Small intestine (tissue), 16 donors: Measurements from ENCODE around the gene GRIN3A. TPM values are rescaled to one million over a fixed set of nuclear protein-coding genes. Genes with fewer than 3 reads are reported as not detected.

ENCODE experiments used
- DNase-seq, 2 donors: peaks; one replicate each; pipeline versions ENCODE4 v3.0.0 to v3.0.0-alpha.2; 2013
- FAIRE-seq: peaks from 2 replicates; lab custom pipeline; 2012; peaks lifted over from hg19 to GRCh38; lab: Jason Lieb, UNC
- H3K27ac ChIP-seq, 3 donors: one replicate each; pipeline ENCODE4 v1.5.1; 2013; ENCODE audit warnings: low read length in 2 of 3, mild to moderate bottlenecking in 2 of 3, control low read depth in 1 of 3, inconsistent platforms in 1 of 3, low read depth in 1 of 3, moderate library complexity in 1 of 3
- H3K27me3 ChIP-seq, 3 donors: one replicate each; pipeline ENCODE4 v1.6.1; 2013; ENCODE audit warnings: low read length in 3 of 3, inconsistent platforms in 1 of 3; ENCODE audit not compliant: control insufficient read depth in 3 of 3, insufficient read depth in 3 of 3
- H3K36me3 ChIP-seq, 3 donors: one replicate each; pipeline ENCODE4 v1.6.1; 2013; ENCODE audit warnings: low read length in 3 of 3, inconsistent platforms in 1 of 3, low read depth in 1 of 3, mild to moderate bottlenecking in 1 of 3, moderate library complexity in 1 of 3; ENCODE audit not compliant: control insufficient read depth in 3 of 3, insufficient read depth in 2 of 3
- H3K4me1 ChIP-seq, 3 donors: one replicate each; pipeline ENCODE4 v1.6.1; 2013; ENCODE audit warnings: low read length in 2 of 3, inconsistent platforms in 1 of 3, low read depth in 1 of 3, mild to moderate bottlenecking in 1 of 3, moderate library complexity in 1 of 3; ENCODE audit not compliant: control insufficient read depth in 3 of 3, insufficient read depth in 2 of 3
- H3K4me3 ChIP-seq, 3 donors: one replicate each; pipeline ENCODE4 v1.5.1; 2013; ENCODE audit warnings: low read length in 3 of 3, control low read depth in 1 of 3, inconsistent platforms in 1 of 3, low read depth in 1 of 3, mild to moderate bottlenecking in 1 of 3, moderate library complexity in 1 of 3
- H3K9me3 ChIP-seq, 2 donors: one replicate each; pipeline ENCODE4 v1.6.1; 2013; ENCODE audit warnings: low read depth in 1 of 2, low read length in 1 of 2; ENCODE audit not compliant: control insufficient read depth in 2 of 2, insufficient read depth in 1 of 2
- WGBS, 3 donors: extraction: QIAGEN DNeasy Blood & Tissue Kit; methylation state at CpG; one replicate each; pipeline ENCODE4 v1.1.7; 2013; 5-methylcytosine and 5-hydroxymethylcytosine counted together
- long read RNA-seq, 10 donors: transcript quantifications; one replicate each; lab custom pipeline, GENCODE V29; 2026
- polyA plus RNA-seq, 4 donors: library from polyadenylated mRNA; stranded (reverse) in 3 of 4; unstranded in 1 of 4; fragments of 200-250 nt in 3 of 4; fragments of 120-200 nt in 1 of 4; gene quantifications; one replicate each; pipeline versions ENCODE4 v1.2.1 to v1.2.3, GENCODE V29; 2013
- donor health status: healthy with polysubstance abuse.
- donor health status: control.
- donor health status: control.
- donor health status: Bipolar disorder and iron deficiency.
- donor health status: healthy.

The GRIN3A gene
- under 1 TPM in 2 of 4 donors, not detected in 2; 0.15 to 0.36 TPM for polyA plus RNA-seq
- long read RNA-seq, donor 1 = 0 reads
- long read RNA-seq, donor 2 = 0 reads
- long read RNA-seq, donor 3 = 0 reads
- long read RNA-seq, donor 4 = 0 reads
- long read RNA-seq, donor 5 = 0 reads
- long read RNA-seq, donor 6 = 0 reads
- long read RNA-seq, donor 7 = 0 reads
- long read RNA-seq, donor 8 = 0 reads
- long read RNA-seq, donor 9 = 0 reads
- long read RNA-seq, donor 10 = 0 reads

DNA sequence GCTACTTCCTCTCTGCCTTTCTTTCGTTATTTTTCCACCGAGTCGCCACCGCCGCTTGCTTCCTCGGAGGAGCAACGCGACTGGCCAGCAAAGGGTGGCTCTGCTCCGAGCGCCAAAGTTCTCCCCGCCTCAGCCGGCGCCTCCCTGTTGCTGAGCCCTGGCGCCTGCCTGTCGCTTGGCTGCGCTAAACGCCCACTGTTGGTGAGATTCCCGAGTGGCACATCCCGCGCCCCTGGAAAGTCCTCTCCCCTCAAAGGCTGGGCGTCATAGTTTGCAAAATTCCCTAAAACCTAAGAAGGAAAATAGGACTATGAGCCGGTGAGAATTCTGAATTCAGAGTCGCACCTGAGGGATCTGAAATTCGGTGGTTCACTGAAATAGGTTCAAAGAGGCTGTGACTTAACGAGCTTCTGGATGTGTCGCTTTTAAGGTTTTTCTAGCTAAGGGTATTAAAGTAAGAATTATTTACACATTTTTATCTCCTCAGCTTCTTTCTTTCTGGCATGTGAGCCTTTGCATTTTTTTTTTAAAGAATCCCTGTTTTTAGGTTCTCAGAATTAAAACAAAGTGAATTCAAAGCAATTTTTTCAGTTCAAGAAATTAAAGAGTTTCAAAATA lies at the start of gene GRIN3A:
TSS of gene GRIN3A (minus strand) at position 82 of the 618 bp plus-strand sequence. CDS start 668 bp downstream, outside the sequence.
- H3K4me1 ChIP-seq = peaks cover 0 to 6% (median 2%) of the 10 kb centered on the region in 3 donors
- FAIRE-seq (no peak), DNase-seq (peak; percentile 13 to 19)
- 1 to 4% (median 4%) methylated on average over 26 of the region's 26 CpGs for WGBS, 3 donors
- H3K9me3 ChIP-seq = no peaks in the 10 kb centered on the region
- H3K36me3 ChIP-seq = no peaks in the 10 kb centered on the region
- H3K27ac ChIP-seq = no peak within 1 kb of the TSS
- H3K4me3 ChIP-seq = peak within 1 kb of the TSS in 2 of 3 donors; percentile 22 to 32
- peaks cover 14 to 49% (median 16%) of the 10 kb centered on the region in 3 donors for H3K27me3 ChIP-seq

DNA sequence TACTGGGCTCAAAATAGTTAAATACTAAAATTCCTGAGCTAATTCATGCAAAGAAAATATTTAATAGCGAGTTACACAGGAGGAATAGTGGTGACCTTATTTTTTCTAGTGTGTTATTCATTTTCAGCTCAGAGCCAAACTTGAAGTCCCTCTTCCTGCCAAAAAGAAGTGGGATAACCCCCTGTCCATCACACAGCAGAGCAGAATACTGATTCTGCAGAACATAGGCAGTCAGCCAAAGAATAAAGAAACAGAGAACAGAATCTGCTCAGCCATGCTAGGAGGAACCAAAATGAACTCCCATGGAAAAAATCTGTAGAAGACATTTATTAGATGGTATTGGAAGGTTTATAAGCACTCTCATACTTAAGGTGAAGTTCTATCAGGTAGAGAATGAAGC lies 49.4 kb upstream of the GRIN3A start:
- H3K4me1 ChIP-seq = no peaks in the 10 kb centered on the region
- no peak overlapping the region for H3K27ac ChIP-seq
- FAIRE-seq (no peak), DNase-seq (no peak)
- H3K4me3 ChIP-seq = no peak overlapping the region
- H3K36me3 ChIP-seq = no peaks in the 10 kb centered on the region
- H3K9me3 ChIP-seq = no peaks in the 10 kb centered on the region
- 34 to 46% (median 44%) methylated on average over 1 of the region's 1 CpG for WGBS, 3 donors
- no peaks in the 10 kb centered on the region for H3K27me3 ChIP-seq

DNA sequence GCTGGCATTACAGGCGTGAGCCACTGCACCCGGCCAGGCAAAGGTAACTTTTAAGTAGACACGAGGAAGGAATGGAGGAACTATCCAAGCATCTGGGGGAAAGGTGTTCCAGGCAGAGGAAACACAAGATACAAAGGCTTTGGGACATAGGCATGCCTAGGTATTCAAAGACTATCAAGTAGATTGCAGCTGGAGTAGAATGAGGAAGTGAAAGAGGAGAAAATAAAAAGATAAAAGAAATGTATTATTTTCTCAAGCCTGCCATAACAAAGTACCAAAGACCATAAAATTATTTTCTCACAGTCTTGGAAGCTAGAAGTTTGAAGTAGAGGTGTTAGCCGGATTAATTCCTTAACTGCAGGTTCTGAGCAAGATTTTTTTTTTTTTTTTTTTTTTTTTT lies 39.9 kb upstream of the GRIN3A start:
- no peaks in the 10 kb centered on the region for H3K4me1 ChIP-seq
- FAIRE-seq = no peak
- no peak overlapping the region for H3K27ac ChIP-seq
- WGBS, 3 donors = 56 to 79% (median 59%) methylated on average over 4 of the region's 4 CpGs
- no peaks in the 10 kb centered on the region for H3K9me3 ChIP-seq
- no peak overlapping the region for H3K4me3 ChIP-seq
- peaks cover 0 to 3% (median 0%) of the 10 kb centered on the region in 3 donors for H3K27me3 ChIP-seq
- no peak for DNase-seq
- no peaks in the 10 kb centered on the region for H3K36me3 ChIP-seq

DNA sequence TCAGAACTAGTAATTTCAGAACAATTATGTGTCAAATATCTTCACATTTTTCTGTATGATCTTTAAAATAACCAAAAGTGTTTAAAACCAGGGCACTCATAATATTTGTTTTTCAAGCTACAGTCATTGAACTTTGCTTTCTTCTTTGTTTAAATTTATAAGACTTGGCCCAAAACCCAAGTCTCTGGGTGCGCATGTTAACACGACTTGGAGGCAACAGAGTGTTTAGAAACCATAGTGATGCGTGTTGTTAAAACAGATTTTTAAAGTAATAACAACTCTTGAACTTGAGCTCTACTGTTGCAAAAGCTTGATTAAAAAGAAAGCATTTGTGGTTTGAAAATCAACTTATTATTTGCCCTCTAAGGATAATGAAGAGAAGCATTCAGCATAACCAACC lies 26.0 kb upstream of the GRIN3A start:
- H3K27ac ChIP-seq = no peak overlapping the region
- no peak overlapping the region for H3K4me3 ChIP-seq
- DNase-seq (no peak), FAIRE-seq (no peak)
- no peaks in the 10 kb centered on the region for H3K4me1 ChIP-seq
- no peaks in the 10 kb centered on the region for H3K9me3 ChIP-seq
- no peaks in the 10 kb centered on the region for H3K36me3 ChIP-seq
- no peaks in the 10 kb centered on the region for H3K27me3 ChIP-seq
- WGBS, 3 donors = 69 to 87% (median 79%) methylated on average over 3 of the region's 3 CpGs

DNA sequence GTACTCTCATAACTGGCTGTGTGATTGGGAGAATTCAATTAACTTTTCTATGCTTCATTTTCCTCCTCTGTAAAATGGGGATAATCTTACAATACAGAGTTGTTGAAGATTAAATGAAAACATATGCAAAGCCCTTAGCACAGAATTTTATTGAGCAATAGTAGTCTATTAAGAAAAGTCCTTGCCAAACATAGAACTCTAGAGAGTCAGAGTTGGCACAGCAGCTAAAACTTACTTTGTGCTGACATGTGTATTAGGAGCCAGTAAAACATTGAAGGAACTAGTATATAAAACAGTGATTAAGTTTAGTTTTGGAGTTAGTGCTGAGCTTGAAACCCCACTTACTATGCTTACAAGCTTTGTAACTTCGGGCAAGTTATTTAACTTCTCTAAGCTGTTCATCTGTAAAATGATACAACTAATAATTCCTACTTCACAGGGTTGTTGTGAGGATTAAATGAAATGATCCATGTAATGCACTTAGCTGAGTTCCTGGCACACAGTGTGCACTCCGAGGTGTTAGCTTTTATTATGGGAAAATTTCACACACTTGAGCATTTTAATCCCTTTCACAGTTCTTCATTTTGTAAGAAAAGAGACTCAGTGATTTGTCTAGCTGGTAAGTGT lies 20.0 kb upstream of the GRIN3A start:
- no peak overlapping the region for H3K4me3 ChIP-seq
- H3K27ac ChIP-seq = no peak overlapping the region
- DNase-seq (no peak), FAIRE-seq (no peak)
- H3K9me3 ChIP-seq = no peaks in the 10 kb centered on the region
- WGBS, 3 donors = 44 to 59% (median 50%) methylated on average over 2 of the region's 2 CpGs
- no peaks in the 10 kb centered on the region for H3K4me1 ChIP-seq
- no peaks in the 10 kb centered on the region for H3K27me3 ChIP-seq
- no peaks in the 10 kb centered on the region for H3K36me3 ChIP-seq

DNA sequence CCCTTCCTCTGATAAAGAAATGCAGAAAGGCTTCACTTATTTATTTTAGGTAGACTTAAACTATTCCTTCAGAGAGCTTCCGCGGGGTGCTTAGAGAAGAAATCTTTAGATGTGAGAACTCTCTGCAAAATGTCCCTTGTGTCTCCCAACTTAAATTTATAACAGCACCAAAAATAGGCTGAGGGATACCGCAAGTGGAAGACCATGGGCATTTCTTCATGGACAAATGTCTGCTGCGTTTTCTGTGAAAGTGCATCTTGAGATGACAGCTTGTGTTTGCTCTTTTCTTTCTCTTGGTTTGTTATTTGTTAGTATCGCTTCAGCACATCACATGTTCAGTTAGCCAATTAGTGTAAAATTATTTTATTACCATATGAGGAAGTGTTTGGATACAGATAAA lies 15.3 kb upstream of the GRIN3A start:
- FAIRE-seq (no peak), DNase-seq (no peak)
- H3K27ac ChIP-seq = no peak overlapping the region
- no peak overlapping the region for H3K4me3 ChIP-seq
- no peaks in the 10 kb centered on the region for H3K9me3 ChIP-seq
- H3K27me3 ChIP-seq = no peaks in the 10 kb centered on the region
- no peaks in the 10 kb centered on the region for H3K36me3 ChIP-seq
- WGBS, 3 donors = 81 to 89% (median 85%) methylated on average over 5 of the region's 5 CpGs
- H3K4me1 ChIP-seq = no peaks in the 10 kb centered on the region

DNA sequence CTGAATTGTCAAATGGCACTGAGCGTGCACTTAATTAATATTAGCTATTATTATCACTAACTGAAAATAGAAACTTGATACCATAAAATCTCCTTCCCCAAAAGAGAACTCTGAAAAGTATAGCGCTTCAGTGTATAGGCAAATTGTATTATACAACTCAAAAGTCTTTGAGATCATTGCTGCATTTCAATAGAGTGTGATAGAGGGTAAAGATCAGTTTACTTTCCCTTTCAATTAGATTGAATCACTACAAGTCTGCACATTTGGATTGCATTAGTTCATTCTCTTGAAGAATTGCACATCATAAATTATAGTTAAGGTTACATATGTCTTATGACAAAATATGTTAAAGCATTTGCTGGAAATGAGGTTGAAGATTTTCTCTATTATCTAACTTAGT lies 13.4 kb upstream of the GRIN3A start:
- no peak overlapping the region for H3K27ac ChIP-seq
- FAIRE-seq (no peak), DNase-seq (no peak)
- H3K9me3 ChIP-seq = no peaks in the 10 kb centered on the region
- no peaks in the 10 kb centered on the region for H3K27me3 ChIP-seq
- H3K4me1 ChIP-seq = no peaks in the 10 kb centered on the region
- WGBS, 3 donors = 48 to 86% (median 56%) methylated on average over 2 of the region's 2 CpGs
- H3K4me3 ChIP-seq = no peak overlapping the region
- H3K36me3 ChIP-seq = no peaks in the 10 kb centered on the region

DNA sequence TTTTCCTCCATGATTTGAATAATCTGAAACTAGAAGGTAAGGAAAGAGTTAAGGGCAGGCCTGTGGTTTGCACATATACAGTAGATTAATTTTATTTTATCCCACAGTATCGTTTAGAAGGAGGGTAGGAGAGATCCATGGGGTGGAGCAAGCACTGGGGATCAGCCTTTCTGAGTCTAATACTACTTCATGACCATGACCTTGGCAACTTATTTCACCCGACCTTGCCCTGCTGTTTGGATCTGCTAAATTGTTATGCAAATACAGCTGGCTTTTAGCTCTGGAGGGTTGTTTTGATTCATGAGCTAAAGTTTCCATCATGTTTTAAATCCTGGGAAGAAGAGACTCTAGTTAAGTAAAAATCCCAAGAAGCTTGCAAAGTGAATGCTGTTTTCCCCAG lies 864 bp upstream of the GRIN3A start:
- FAIRE-seq = no peak

More for the DNA sequence above, 864 bp upstream of the GRIN3A start:
- DNase-seq = no peak
- no peaks in the 10 kb centered on the region for H3K36me3 ChIP-seq
- H3K27ac ChIP-seq = no peak overlapping the region
- H3K9me3 ChIP-seq = no peaks in the 10 kb centered on the region
- no peak overlapping the region for H3K4me3 ChIP-seq
- peaks cover 0 to 6% (median 2%) of the 10 kb centered on the region in 3 donors for H3K4me1 ChIP-seq
- 4 to 10% (median 6%) methylated on average over 2 of the region's 2 CpGs for WGBS, 3 donors
- peaks cover 14 to 49% (median 16%) of the 10 kb centered on the region in 3 donors for H3K27me3 ChIP-seq
